ENCODE data around the gene STK39.

The STK39 gene

GRCh38 chr2:168146892-168147810, 100.2 kb downstream of the STK39 start:
- peaks cover 9% of the 10 kb centered on the region for H3K4me1 ChIP-seq (ENCODE audit: control insufficient read depth, insufficient read depth, low read length)
- H3K27me3 ChIP-seq (ENCODE audit: control insufficient read depth in 1 of 2, insufficient read depth in 2 of 2, low read length in 2 of 2) = no peaks in the 10 kb centered on the region
- peaks cover 0 to 8% of the 10 kb centered on the region in 2 donors for H3K36me3 ChIP-seq (ENCODE audit: control insufficient read depth in 2 of 2, insufficient read depth in 2 of 2, low read length in 2 of 2)
- no peak overlapping the region for H3K27ac ChIP-seq (ENCODE audit: low read length)
- no peak overlapping the region for H3K9ac ChIP-seq (ENCODE audit: low read length in 2 of 2)
- no peak overlapping the region for H3K4me3 ChIP-seq (ENCODE audit: low read length in 2 of 2)
- H3K9me3 ChIP-seq (ENCODE audit: control insufficient read depth in 2 of 2, low read length in 2 of 2) = no peaks in the 10 kb centered on the region

- Histone ChIP-seq H3K9ac (ENCODE audit: low read length in 2 of 2) (no peak overlapping the region), H3K27me3 (ENCODE audit: control insufficient read depth in 1 of 2, insufficient read depth in 2 of 2, low read length in 2 of 2) (no peaks in the 10 kb centered on the region), H3K36me3 (ENCODE audit: control insufficient read depth in 2 of 2, insufficient read depth in 2 of 2, low read length in 2 of 2) (peaks cover 0 to 8% of the 10 kb centered on the region in 2 donors), H3K4me1 (ENCODE audit: control insufficient read depth, insufficient read depth, low read length) (peaks cover 9% of the 10 kb centered on the region), H3K27ac (ENCODE audit: low read length) (no peak overlapping the region), H3K4me3 (ENCODE audit: low read length in 2 of 2) (no peak overlapping the region), H3K9me3 (ENCODE audit: control insufficient read depth in 2 of 2, low read length in 2 of 2) (no peaks in the 10 kb centered on the region)
Observed at GRCh38 chr2:168145426-168146310, 101.7 kb downstream of the STK39 start.

GRCh38 chr2:168145011-168145410, 102.4 kb downstream of the STK39 start:
- Histone ChIP-seq H3K9me3 (ENCODE audit: control insufficient read depth in 2 of 2, low read length in 2 of 2) (no peaks in the 10 kb centered on the region), H3K36me3 (ENCODE audit: control insufficient read depth in 2 of 2, insufficient read depth in 2 of 2, low read length in 2 of 2) (peaks cover 0 to 8% of the 10 kb centered on the region in 2 donors), H3K27ac (ENCODE audit: low read length) (no peak overlapping the region), H3K4me1 (ENCODE audit: control insufficient read depth, insufficient read depth, low read length) (peaks cover 9% of the 10 kb centered on the region), H3K4me3 (ENCODE audit: low read length in 2 of 2) (no peak overlapping the region), H3K9ac (ENCODE audit: low read length in 2 of 2) (no peak overlapping the region), H3K27me3 (ENCODE audit: control insufficient read depth in 1 of 2, insufficient read depth in 2 of 2, low read length in 2 of 2) (no peaks in the 10 kb centered on the region)

GRCh38 chr2:168143813-168144212, 103.6 kb downstream of the STK39 start:
- Histone ChIP-seq H3K4me1 (ENCODE audit: control insufficient read depth, insufficient read depth, low read length) (peaks cover 7% of the 10 kb centered on the region), H3K9me3 (ENCODE audit: control insufficient read depth in 2 of 2, low read length in 2 of 2) (no peaks in the 10 kb centered on the region), H3K27me3 (ENCODE audit: control insufficient read depth in 1 of 2, insufficient read depth in 2 of 2, low read length in 2 of 2) (no peaks in the 10 kb centered on the region), H3K36me3 (ENCODE audit: control insufficient read depth in 2 of 2, insufficient read depth in 2 of 2, low read length in 2 of 2) (no peaks in the 10 kb centered on the region), H3K9ac (ENCODE audit: low read length in 2 of 2) (no peak overlapping the region), H3K4me3 (ENCODE audit: low read length in 2 of 2) (no peak overlapping the region), H3K27ac (ENCODE audit: low read length) (no peak overlapping the region)

GRCh38 chr2:168140892-168141291, 106.5 kb downstream of the STK39 start:
- Histone ChIP-seq H3K4me3 (ENCODE audit: low read length in 2 of 2) (no peak overlapping the region), H3K36me3 (ENCODE audit: control insufficient read depth in 2 of 2, insufficient read depth in 2 of 2, low read length in 2 of 2) (no peaks in the 10 kb centered on the region), H3K9me3 (ENCODE audit: control insufficient read depth in 2 of 2, low read length in 2 of 2) (no peaks in the 10 kb centered on the region), H3K27ac (ENCODE audit: low read length) (no peak overlapping the region), H3K4me1 (ENCODE audit: control insufficient read depth, insufficient read depth, low read length) (peaks cover 6% of the 10 kb centered on the region), H3K9ac (ENCODE audit: low read length in 2 of 2) (no peak overlapping the region), H3K27me3 (ENCODE audit: control insufficient read depth in 1 of 2, insufficient read depth in 2 of 2, low read length in 2 of 2) (no peaks in the 10 kb centered on the region)

GRCh38 chr2:168139852-168140251, 107.5 kb downstream of the STK39 start:
- Histone ChIP-seq H3K4me1 (ENCODE audit: control insufficient read depth, insufficient read depth, low read length) (peaks cover 6% of the 10 kb centered on the region), H3K27ac (ENCODE audit: low read length) (no peak overlapping the region)

GRCh38 chr2:168138901-168139300, 108.5 kb downstream of the STK39 start:
- Histone ChIP-seq H3K27me3 (ENCODE audit: control insufficient read depth in 1 of 2, insufficient read depth in 2 of 2, low read length in 2 of 2) (no peaks in the 10 kb centered on the region), H3K9me3 (ENCODE audit: control insufficient read depth in 2 of 2, low read length in 2 of 2) (no peaks in the 10 kb centered on the region), H3K4me3 (ENCODE audit: low read length in 2 of 2) (no peak overlapping the region), H3K36me3 (ENCODE audit: control insufficient read depth in 2 of 2, insufficient read depth in 2 of 2, low read length in 2 of 2) (no peaks in the 10 kb centered on the region), H3K9ac (ENCODE audit: low read length in 2 of 2) (no peak overlapping the region), H3K4me1 (ENCODE audit: control insufficient read depth, insufficient read depth, low read length) (peaks cover 6% of the 10 kb centered on the region), H3K27ac (ENCODE audit: low read length) (no peak overlapping the region)

More at GRCh38 chr2:168139852-168140251, 107.5 kb downstream of the STK39 start:
- Histone ChIP-seq H3K27me3 (ENCODE audit: control insufficient read depth in 1 of 2, insufficient read depth in 2 of 2, low read length in 2 of 2) (no peaks in the 10 kb centered on the region), H3K4me3 (ENCODE audit: low read length in 2 of 2) (no peak overlapping the region), H3K9ac (ENCODE audit: low read length in 2 of 2) (no peak overlapping the region), H3K36me3 (ENCODE audit: control insufficient read depth in 2 of 2, insufficient read depth in 2 of 2, low read length in 2 of 2) (no peaks in the 10 kb centered on the region), H3K9me3 (ENCODE audit: control insufficient read depth in 2 of 2, low read length in 2 of 2) (no peaks in the 10 kb centered on the region)

- no peak overlapping the region for H3K9ac ChIP-seq (ENCODE audit: low read length in 2 of 2)
- H3K36me3 ChIP-seq (ENCODE audit: control insufficient read depth in 2 of 2, insufficient read depth in 2 of 2, low read length in 2 of 2) = no peaks in the 10 kb centered on the region
- H3K4me3 ChIP-seq (ENCODE audit: low read length in 2 of 2) = no peak overlapping the region
- H3K4me1 ChIP-seq (ENCODE audit: control insufficient read depth, insufficient read depth, low read length) = peaks cover 6% of the 10 kb centered on the region
- H3K9me3 ChIP-seq (ENCODE audit: control insufficient read depth in 2 of 2, low read length in 2 of 2) = no peaks in the 10 kb centered on the region
- no peaks in the 10 kb centered on the region for H3K27me3 ChIP-seq (ENCODE audit: control insufficient read depth in 1 of 2, insufficient read depth in 2 of 2, low read length in 2 of 2)
- H3K27ac ChIP-seq (ENCODE audit: low read length) = no peak overlapping the region
Observed at GRCh38 chr2:168138374-168138773, 109.0 kb downstream of the STK39 start.

- Histone ChIP-seq H3K9me3 (ENCODE audit: control insufficient read depth in 2 of 2, low read length in 2 of 2) (no peaks in the 10 kb centered on the region), H3K4me1 (ENCODE audit: control insufficient read depth, insufficient read depth, low read length) (peaks cover 6% of the 10 kb centered on the region), H3K27me3 (ENCODE audit: control insufficient read depth in 1 of 2, insufficient read depth in 2 of 2, low read length in 2 of 2) (no peaks in the 10 kb centered on the region), H3K9ac (ENCODE audit: low read length in 2 of 2) (no peak overlapping the region), H3K4me3 (ENCODE audit: low read length in 2 of 2) (no peak overlapping the region), H3K27ac (ENCODE audit: low read length) (no peak overlapping the region), H3K36me3 (ENCODE audit: control insufficient read depth in 2 of 2, insufficient read depth in 2 of 2, low read length in 2 of 2) (peaks cover 0 to 2% of the 10 kb centered on the region in 2 donors)
Observed at GRCh38 chr2:168137510-168138180, 109.8 kb downstream of the STK39 start.

- H3K4me1 ChIP-seq (ENCODE audit: control insufficient read depth, insufficient read depth, low read length) = peaks cover 6% of the 10 kb centered on the region
- no peaks in the 10 kb centered on the region for H3K27me3 ChIP-seq (ENCODE audit: control insufficient read depth in 1 of 2, insufficient read depth in 2 of 2, low read length in 2 of 2)
- H3K4me3 ChIP-seq (ENCODE audit: low read length in 2 of 2) = no peak overlapping the region
- H3K36me3 ChIP-seq (ENCODE audit: control insufficient read depth in 2 of 2, insufficient read depth in 2 of 2, low read length in 2 of 2) = peaks cover 0 to 2% of the 10 kb centered on the region in 2 donors
- no peak overlapping the region for H3K9ac ChIP-seq (ENCODE audit: low read length in 2 of 2)
- no peaks in the 10 kb centered on the region for H3K9me3 ChIP-seq (ENCODE audit: control insufficient read depth in 2 of 2, low read length in 2 of 2)
- no peak overlapping the region for H3K27ac ChIP-seq (ENCODE audit: low read length)
Observed at GRCh38 chr2:168136392-168136977, 110.9 kb downstream of the STK39 start.
